K562 (cell line): ENCODE measurements around the gene BPIFB2.

Experiments used
- EP300 ChIP-seq: IDR thresholded peaks from 2 replicates; pipeline ENCODE4 v1.6.1; 2012; ENCODE audit warnings: low read length, improper control_type of control experiment
- ZBTB33 ChIP-seq: sonication (generic); formaldehyde crosslinking; IDR thresholded peaks from 2 replicates; pipeline ENCODE4 v1.8.1; 2023; ENCODE audit warnings: mild to moderate bottlenecking, missing genetic modification reagents
- ZNF740 ChIP-seq, 3 experiments: fragments of 200-800 bp in 1 of 3; sonication (Bioruptor generic) in 1 of 3; sonication (generic) in 1 of 3; formaldehyde crosslinking in 1 of 3; IDR thresholded peaks; 2 replicates each; pipeline versions ENCODE4 v1.6.1 to v1.8.0; 2016 to 2022; ENCODE audit warnings: mild to moderate bottlenecking in 2 of 3, missing compliant biosample characterization in 2 of 3, missing genetic modification characterization in 2 of 3, missing genetic modification reagents in 1 of 3

- TF ChIP-seq EP300: no peak
- TF ChIP-seq ZBTB33: no peak
- no peak for TF ChIP-seq ZNF740 (CRISPR knock-in tag; IDR thresholded peaks at IDR 0.05)
- TF ChIP-seq ZNF740 (tag; IDR thresholded peaks at IDR 0.05): no peak
These were observed 11.7 kb upstream of the BPIFB2 start for GRCh38 chr20:32995802-32996201.
